Mammary epithelial cell (primary cell): Measurements from ENCODE around the gene TMEM203.

ENCODE experiments used
- EZH2 ChIP-seq: IDR thresholded peaks from 2 replicates; pipeline ENCODE4 v1.6.1; 2012; ENCODE audit warnings: low read length, inconsistent platforms, borderline replicate concordance
- TF ChIP-seq, protein P1 (sequence below), 2 donors: IDR thresholded peaks in 1 of 2; conservative IDR thresholded peaks in 1 of 2; 2 replicates each; pipeline ENCODE4 v1.5.1; 2011 to 2012; ENCODE audit warnings: inconsistent platforms in 2 of 2, low read length in 2 of 2, mild to moderate bottlenecking in 2 of 2, control low read depth in 1 of 2, low read depth in 1 of 2; ENCODE audit not compliant: insufficient read depth in 1 of 2; ENCODE audit errors: extremely low read depth in 1 of 2

DNA sequence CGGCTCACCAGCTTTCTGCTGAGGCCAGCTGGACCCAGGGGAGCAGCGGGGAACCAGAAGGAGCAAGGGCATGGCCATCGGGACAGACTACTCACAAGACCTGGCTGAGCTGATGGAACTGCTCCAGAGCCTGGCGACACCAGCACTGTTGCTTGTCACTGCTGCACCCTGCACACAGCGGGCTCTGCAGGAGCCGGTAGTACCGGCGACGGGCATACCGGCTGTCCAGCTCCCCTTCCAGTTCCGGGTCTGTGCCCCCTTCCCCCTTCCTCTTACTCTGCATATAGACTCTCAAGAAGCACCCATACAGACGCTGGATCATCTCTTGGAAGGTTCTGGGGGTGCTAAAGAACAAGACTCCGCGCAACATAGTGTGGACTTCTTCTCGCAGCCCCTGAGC is 18.1 kb downstream of the TMEM203 start:
- TF ChIP-seq, protein P1, sequence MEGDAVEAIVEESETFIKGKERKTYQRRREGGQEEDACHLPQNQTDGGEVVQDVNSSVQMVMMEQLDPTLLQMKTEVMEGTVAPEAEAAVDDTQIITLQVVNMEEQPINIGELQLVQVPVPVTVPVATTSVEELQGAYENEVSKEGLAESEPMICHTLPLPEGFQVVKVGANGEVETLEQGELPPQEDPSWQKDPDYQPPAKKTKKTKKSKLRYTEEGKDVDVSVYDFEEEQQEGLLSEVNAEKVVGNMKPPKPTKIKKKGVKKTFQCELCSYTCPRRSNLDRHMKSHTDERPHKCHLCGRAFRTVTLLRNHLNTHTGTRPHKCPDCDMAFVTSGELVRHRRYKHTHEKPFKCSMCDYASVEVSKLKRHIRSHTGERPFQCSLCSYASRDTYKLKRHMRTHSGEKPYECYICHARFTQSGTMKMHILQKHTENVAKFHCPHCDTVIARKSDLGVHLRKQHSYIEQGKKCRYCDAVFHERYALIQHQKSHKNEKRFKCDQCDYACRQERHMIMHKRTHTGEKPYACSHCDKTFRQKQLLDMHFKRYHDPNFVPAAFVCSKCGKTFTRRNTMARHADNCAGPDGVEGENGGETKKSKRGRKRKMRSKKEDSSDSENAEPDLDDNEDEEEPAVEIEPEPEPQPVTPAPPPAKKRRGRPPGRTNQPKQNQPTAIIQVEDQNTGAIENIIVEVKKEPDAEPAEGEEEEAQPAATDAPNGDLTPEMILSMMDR (conservative IDR thresholded peaks at IDR 0.05 in 1 of 2, IDR thresholded peaks at IDR 0.05 in 1 of 2; ENCODE audit: extremely low read depth in 1 of 2, insufficient read depth in 1 of 2, low read depth in 1 of 2, low read length in 2 of 2), result no peak
- no peak for TF ChIP-seq EZH2
